HCT116 (cell line): Measurements from ENCODE around the gene EML2.

Experiments
- ATF3 ChIP-seq: IDR thresholded peaks from 2 replicates; pipeline ENCODE4 v1.6.1; 2012
- CBX3 ChIP-seq: IDR thresholded peaks from 2 replicates; pipeline ENCODE4 v1.6.1; 2012; ENCODE audit warnings: low read depth
- CEBPB ChIP-seq: IDR thresholded peaks from 2 replicates; pipeline ENCODE4 v1.6.1; 2012; ENCODE audit warnings: low read depth
- CTCF ChIP-seq, 3 experiments: fragments of 200-600 bp in 1 of 3; sonication (generic) in 1 of 3; IDR thresholded peaks in 2 of 3; conservative IDR thresholded peaks in 1 of 3; 2 replicates each; pipeline ENCODE4 v1.5.1; 2012 to 2017; ENCODE audit warnings: low read depth in 2 of 3, low read length in 2 of 3, antibody characterized with exemption in 1 of 3, borderline replicate concordance in 1 of 3, control low read depth in 1 of 3, mild to moderate bottlenecking in 1 of 3, mixed read lengths in 1 of 3, mixed run types in 1 of 3, moderate library complexity in 1 of 3; ENCODE audit not compliant: insufficient read depth in 1 of 3
- EZH2 ChIP-seq: fragments of 200-600 bp; sonication (generic); IDR thresholded peaks from 2 replicates; pipeline ENCODE4 v1.6.1; 2017; ENCODE audit warnings: antibody characterized with exemption, mixed run types
- FOSL1 ChIP-seq: IDR thresholded peaks from 2 replicates; pipeline ENCODE4 v1.6.1; 2012; ENCODE audit warnings: low read depth
- POLR2A ChIP-seq: IDR thresholded peaks from 2 replicates; pipeline ENCODE4 v1.7.0; 2011; ENCODE audit warnings: borderline replicate concordance; ENCODE audit not compliant: insufficient read depth, insufficient read length; ENCODE audit errors: extremely low read depth
- POLR2AphosphoS5 ChIP-seq: IDR thresholded peaks from 2 replicates; pipeline ENCODE4 v1.6.1; 2011; ENCODE audit warnings: mild to moderate bottlenecking, low read depth, low read length, moderate library complexity
- RAD21 ChIP-seq: IDR thresholded peaks from 2 replicates; pipeline ENCODE4 v1.6.1; 2012; ENCODE audit warnings: low read depth, mild to moderate bottlenecking
- SIN3A ChIP-seq: IDR thresholded peaks from 2 replicates; pipeline ENCODE4 v1.6.1; 2012; ENCODE audit warnings: low read depth
- SP1 ChIP-seq: IDR thresholded peaks from 2 replicates; pipeline ENCODE4 v1.6.1; 2012; ENCODE audit warnings: low read depth
- ZNF274 ChIP-seq: fragments of 200-500 bp; sonication (Bioruptor generic); IDR thresholded peaks from 2 replicates; pipeline ENCODE4 v1.6.1; 2014; ENCODE audit warnings: mild to moderate bottlenecking, low read depth, low read length, inconsistent platforms
- TF ChIP-seq, protein P1 (sequence below): IDR thresholded peaks from 2 replicates; pipeline ENCODE4 v1.6.1; 2012

GRCh38 chr19:45682908-45683307 is 43.7 kb upstream of the EML2 start:
- no peak for TF ChIP-seq CTCF (IDR thresholded peaks at IDR 0.05 in 2 of 3, conservative IDR thresholded peaks at IDR 0.05 in 1 of 3; ENCODE audit: borderline replicate concordance in 1 of 3, insufficient read depth in 1 of 3, low read depth in 2 of 3, low read length in 2 of 3)
- TF ChIP-seq CBX3 = no peak
- no peak for TF ChIP-seq POLR2A
- TF ChIP-seq FOSL1 = no peak
- no peak for TF ChIP-seq RAD21
- no peak for TF ChIP-seq EZH2
- TF ChIP-seq ATF3 = no peak
- TF ChIP-seq CEBPB = no peak
- TF ChIP-seq SIN3A = no peak
- TF ChIP-seq POLR2AphosphoS5 = 0 out of 2 replicates have a peak, but pooled peaks have one; percentile 20
- TF ChIP-seq, protein P1, sequence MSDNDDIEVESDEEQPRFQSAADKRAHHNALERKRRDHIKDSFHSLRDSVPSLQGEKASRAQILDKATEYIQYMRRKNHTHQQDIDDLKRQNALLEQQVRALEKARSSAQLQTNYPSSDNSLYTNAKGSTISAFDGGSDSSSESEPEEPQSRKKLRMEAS = no peak
- no peak for TF ChIP-seq ZNF274
- no peak for TF ChIP-seq SP1
